K562 (cell line): Measurements from ENCODE around the gene SPDYE4. TPM values are rescaled to one million over a fixed set of nuclear protein-coding genes. Genes with fewer than 3 reads are reported as not detected.

Source experiments
- ATAC-seq: fragments of 200-7000 bp; cut with Tn5 transposase; 3 replicates; pipeline ENCODE4 v1.9.1; 2020; ENCODE audit warnings: moderate library complexity
- BruUV-seq: library from RNA; stranded (reverse); fragments of 400-500 nt; replicated peaks from 2 replicates; lab custom pipeline; 2021; lab: Mats Ljungman, UMichigan
- CTCF ChIA-PET: fragments of 300-600 bp; formaldehyde crosslinking; extraction: SDS; loops from one replicate; lab custom pipeline; 2021; ENCODE audit warnings: low intra/inter-chr PET ratio; lab: Yijun Ruan, JAX
- POLR2A ChIA-PET: fragments of 300-600, 350-650 bp; sonication (Branson Sonifier 250); formaldehyde crosslinking; extraction: SDS; loops from one replicate; lab custom pipeline; 2021; ENCODE audit warnings: antibody characterized with exemption, inconsistent platforms; lab: Yijun Ruan, JAX
- DNase-seq, 4 experiments: peaks; one replicate each; pipeline versions ENCODE4 v3.0.0 to v3.0.0-alpha.2; 2011 to 2018; ENCODE audit warnings: low spot score in 3 of 4, mixed read lengths in 3 of 4; ENCODE audit errors: extremely low read depth in 1 of 4
- FAIRE-seq: peaks from 2 replicates; lab custom pipeline; 2011; peaks lifted over from hg19 to GRCh38; lab: Jason Lieb, UNC
- H2AFZ ChIP-seq: 2 replicates; pipeline ENCODE4 v1.6.0; 2011; ENCODE audit warnings: low read depth, low read length, control low read depth, inconsistent platforms
- H3K27ac ChIP-seq: fragments of 200-600 bp; 3 replicates; pipeline ENCODE4 v1.8.0; 2011; ENCODE audit warnings: low read depth, mild to moderate bottlenecking, control low read depth, inconsistent platforms, low read length, moderate library complexity, mixed read lengths; ENCODE audit errors: extremely low read depth
- H3K27me3 ChIP-seq, 2 experiments: fragments of 300-600 bp in 1 of 2; 2 replicates in 1 of 2; 3 replicates in 1 of 2; pipeline versions ENCODE4 v1.6.0 to v1.8.0; 2011; ENCODE audit warnings: inconsistent platforms in 2 of 2, low read length in 2 of 2, mild to moderate bottlenecking in 1 of 2, mixed read lengths in 1 of 2, moderate library complexity in 1 of 2; ENCODE audit not compliant: control insufficient read depth in 2 of 2, insufficient read depth in 2 of 2
- H3K36me3 ChIP-seq: fragments of 300-600 bp; 3 replicates; pipeline ENCODE4 v1.8.0; 2011; ENCODE audit warnings: mild to moderate bottlenecking, low read length, inconsistent platforms; ENCODE audit not compliant: control insufficient read depth, insufficient read depth
- H3K4me1 ChIP-seq, 2 experiments: fragments of 200-600 bp in 1 of 2; replicated peaks in 1 of 2; 2 replicates in 1 of 2; 3 replicates in 1 of 2; pipeline versions ENCODE4 v1.5.1 to v1.8.0; 2011; ENCODE audit warnings: inconsistent platforms in 2 of 2, low read length in 2 of 2, mild to moderate bottlenecking in 1 of 2, mixed read lengths in 1 of 2, moderate library complexity in 1 of 2; ENCODE audit not compliant: control insufficient read depth in 2 of 2, insufficient read depth in 2 of 2
- H3K4me2 ChIP-seq: 2 replicates; pipeline ENCODE4 v1.6.1; 2011; ENCODE audit warnings: low read length, control low read depth, inconsistent platforms, mixed read lengths; ENCODE audit not compliant: insufficient read depth
- H3K4me3 ChIP-seq: fragments of 200-600 bp; sonication (generic), shearing (Covaris generic); 2 replicates; pipeline ENCODE4 v1.5.1; 2016; ENCODE audit warnings: control low read depth, inconsistent platforms
- H3K79me2 ChIP-seq: fragments of 200-600 bp; 3 replicates; pipeline ENCODE4 v1.8.0; 2011; ENCODE audit warnings: low read length, inconsistent platforms; ENCODE audit not compliant: control insufficient read depth, insufficient read depth
- H3K9ac ChIP-seq, 2 experiments: 2 replicates each; pipeline versions ENCODE4 v1.6.0 to v1.6.1; 2011; ENCODE audit warnings: low read depth in 2 of 2, low read length in 2 of 2, control low read depth in 1 of 2, inconsistent platforms in 1 of 2, mild to moderate bottlenecking in 1 of 2, mixed read lengths in 1 of 2; ENCODE audit not compliant: insufficient read depth in 1 of 2
- H3K9me1 ChIP-seq: one replicate; pipeline ENCODE4 v1.6.0; 2011; ENCODE audit warnings: inconsistent platforms, mild to moderate bottlenecking, low read length, moderate library complexity; ENCODE audit not compliant: control insufficient read depth, insufficient read depth
- H3K9me3 ChIP-seq: replicated peaks from 2 replicates; pipeline ENCODE4 v1.5.1; 2011; ENCODE audit warnings: low read depth, low read length, inconsistent platforms; ENCODE audit not compliant: control insufficient read depth, insufficient read depth
- H4K20me1 ChIP-seq: replicated peaks from 2 replicates; pipeline ENCODE4 v1.6.1; 2011; ENCODE audit warnings: low read length, inconsistent platforms, mixed read lengths; ENCODE audit not compliant: control insufficient read depth, insufficient read depth
- GTF2A2 ChIP-seq: IDR thresholded peaks from 2 replicates; pipeline ENCODE4 v1.6.1; 2016; ENCODE audit warnings: mild to moderate bottlenecking, missing genetic modification characterization, missing compliant biosample characterization
- HNRNPL ChIP-seq: fragments of 200-400 bp; formaldehyde crosslinking; IDR thresholded peaks from 2 replicates; pipeline ENCODE4 v1.6.1; 2017; ENCODE audit warnings: low read depth, mild to moderate bottlenecking, low read length
- TARDBP ChIP-seq: fragments of 450-650 bp; IDR thresholded peaks from 2 replicates; pipeline ENCODE4 v1.6.1; 2016
- U2AF2 ChIP-seq: fragments of 200-400 bp; formaldehyde crosslinking; optimal IDR thresholded peaks from 2 replicates; pipeline ENCODE3; 2017; ENCODE audit warnings: low read depth, mild to moderate bottlenecking, low read length
- USF1 ChIP-seq: sonication (generic); formaldehyde crosslinking; IDR thresholded peaks from 2 replicates; pipeline ENCODE4 v1.9.0; 2022; ENCODE audit warnings: mild to moderate bottlenecking, missing genetic modification reagents
- ZKSCAN3 ChIP-seq: fragments of 250-450 bp; sonication (Bioruptor Pico); IDR thresholded peaks from 2 replicates; pipeline ENCODE4 v1.4.0; 2020
- ZNF217 ChIP-seq: sonication (generic); formaldehyde crosslinking; IDR thresholded peaks from 2 replicates; pipeline ENCODE4 v1.8.0; 2022; ENCODE audit warnings: mild to moderate bottlenecking, missing genetic modification reagents
- WGBS: fragments of 100-300 bp; shearing (Covaris generic); methylation state at CpG from one replicate; pipeline ENCODE4 v1.1.6; 2016; ENCODE audit warnings: low coverage, mixed read lengths; ENCODE audit not compliant: insufficient coverage; ENCODE audit errors: missing lambda C conversion rate; 5-methylcytosine and 5-hydroxymethylcytosine counted together
- in situ Hi-C: fragments of 300-500 bp; cut with MboI; formaldehyde crosslinking; loops from 4 replicates; pipeline ENCODE4 v1.15.0; 2018; ENCODE audit warnings: inconsistent platforms, mixed read lengths
- intact Hi-C: fragments of 100-400 bp; cut with micrococcal nuclease; formaldehyde crosslinking; loops from 2 replicates; pipeline ENCODE4 v1.14.2; 2022
- polyA plus RNA-seq, 8 experiments: library from polyadenylated mRNA; depleted of rRNA in 4 of 8; stranded (reverse) in 5 of 8; unstranded in 3 of 8; fragments of >200 nt; fragmentation: Nextera tagmentation in 2 of 8; fragmentation: Illumina TruSeq in 1 of 8; extraction: Ambion mirVana in 2 of 8; extraction: Trizol in 1 of 8; gene quantifications; 2 replicates each; pipeline versions ENCODE4 v1.2.1 to v1.2.3, GENCODE V29; 2011 to 2014; ENCODE audit warnings: inconsistent platforms in 1 of 8, missing spikeins in 1 of 8
- total RNA-seq, 7 experiments: library from RNA; depleted of rRNA in 6 of 7; stranded (reverse); fragments of >200 nt in 6 of 7; fragmentation: Illumina TruSeq in 2 of 7; extraction: Trizol in 2 of 7; gene quantifications; 2 replicates each; pipeline versions ENCODE4 v1.2.1 to v1.2.3, GENCODE V29; 2011 to 2021; ENCODE audit warnings: low replicate concordance in 1 of 7
- TF ChIP-seq, protein P1 (sequence below), 3 experiments: fragments of 200-800 bp in 1 of 3; fragments of 250-450 bp in 1 of 3; fragments of 450-650 bp in 1 of 3; sonication (Bioruptor Pico) in 1 of 3; sonication (Bioruptor generic) in 1 of 3; formaldehyde crosslinking in 1 of 3; IDR thresholded peaks; 2 replicates each; pipeline versions ENCODE4 v1.6.1 to v1.8.0; 2016 to 2022; ENCODE audit warnings: mild to moderate bottlenecking in 2 of 3, missing genetic modification characterization in 2 of 3, missing compliant biosample characterization in 1 of 3, moderate library complexity in 1 of 3
- TF ChIP-seq, protein P2 (sequence below), 2 experiments: IDR thresholded peaks in 1 of 2; conservative IDR thresholded peaks in 1 of 2; 2 replicates each; pipeline ENCODE4 v1.6.1; 2016; ENCODE audit warnings: low read depth in 2 of 2, mild to moderate bottlenecking in 1 of 2, missing compliant biosample characterization in 1 of 2, missing genetic modification characterization in 1 of 2, moderate library complexity in 1 of 2
- TF ChIP-seq, protein P3 (sequence below): sonication (generic); formaldehyde crosslinking; IDR thresholded peaks from 2 replicates; pipeline ENCODE4 v1.8.1; 2023; ENCODE audit warnings: mild to moderate bottlenecking, missing genetic modification reagents, moderate library complexity

SPDYE4 gene
- total and polyA plus RNA-seq, 9 of the 15 experiments (the other 6 are each of a cell fraction or from before 2014, with no cell fraction given): not detected

- TF ChIP-seq, protein P1, sequence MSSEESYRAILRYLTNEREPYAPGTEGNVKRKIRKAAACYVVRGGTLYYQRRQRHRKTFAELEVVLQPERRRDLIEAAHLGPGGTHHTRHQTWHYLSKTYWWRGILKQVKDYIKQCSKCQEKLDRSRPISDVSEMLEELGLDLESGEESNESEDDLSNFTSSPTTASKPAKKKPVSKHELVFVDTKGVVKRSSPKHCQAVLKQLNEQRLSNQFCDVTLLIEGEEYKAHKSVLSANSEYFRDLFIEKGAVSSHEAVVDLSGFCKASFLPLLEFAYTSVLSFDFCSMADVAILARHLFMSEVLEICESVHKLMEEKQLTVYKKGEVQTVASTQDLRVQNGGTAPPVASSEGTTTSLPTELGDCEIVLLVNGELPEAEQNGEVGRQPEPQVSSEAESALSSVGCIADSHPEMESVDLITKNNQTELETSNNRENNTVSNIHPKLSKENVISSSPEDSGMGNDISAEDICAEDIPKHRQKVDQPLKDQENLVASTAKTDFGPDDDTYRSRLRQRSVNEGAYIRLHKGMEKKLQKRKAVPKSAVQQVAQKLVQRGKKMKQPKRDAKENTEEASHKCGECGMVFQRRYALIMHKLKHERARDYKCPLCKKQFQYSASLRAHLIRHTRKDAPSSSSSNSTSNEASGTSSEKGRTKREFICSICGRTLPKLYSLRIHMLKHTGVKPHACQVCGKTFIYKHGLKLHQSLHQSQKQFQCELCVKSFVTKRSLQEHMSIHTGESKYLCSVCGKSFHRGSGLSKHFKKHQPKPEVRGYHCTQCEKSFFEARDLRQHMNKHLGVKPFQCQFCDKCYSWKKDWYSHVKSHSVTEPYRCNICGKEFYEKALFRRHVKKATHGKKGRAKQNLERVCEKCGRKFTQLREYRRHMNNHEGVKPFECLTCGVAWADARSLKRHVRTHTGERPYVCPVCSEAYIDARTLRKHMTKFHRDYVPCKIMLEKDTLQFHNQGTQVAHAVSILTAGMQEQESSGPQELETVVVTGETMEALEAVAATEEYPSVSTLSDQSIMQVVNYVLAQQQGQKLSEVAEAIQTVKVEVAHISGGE (CRISPR knock-in tag; IDR thresholded peaks at IDR 0.05): no peak
- no peak for TF ChIP-seq ZKSCAN3
- TF ChIP-seq TARDBP: no peak
- no peak for TF ChIP-seq ZNF217 (CRISPR knock-in tag)
Measured at GRCh38 chr17:8728251-8728938, 30.0 kb downstream of the SPDYE4 start (continued).

GRCh38 chr17:8726941-8727555, 31.3 kb downstream of the SPDYE4 start:
- Histone ChIP-seq H3K4me3 (no peak overlapping the region), H4K20me1 (no peaks in the 10 kb centered on the region), H3K9ac (no peak overlapping the region), H3K4me2 (no peak overlapping the region), H3K9me3 (no peaks in the 10 kb centered on the region), H3K79me2 (no peaks in the 10 kb centered on the region), H3K4me1 (no peaks in the 10 kb centered on the region), H2AFZ (no peak overlapping the region), H3K27me3 (peaks cover 2 to 30% of the 10 kb centered on the region in 2 experiments; a peak in 3 of 5 replicates), H3K9me1 (no peaks in the 10 kb centered on the region), H3K27ac (no peak overlapping the region), H3K36me3 (no peaks in the 10 kb centered on the region)
- POLR2A ChIA-PET: interaction anchor here (0.6 kb wide), 2 partner anchors 10 to 18 kb away, joined by 3 to 4 read pairs; no protein-coding TSS in a partner anchor
- in situ Hi-C loops: no loop called here
- no peak for DNase-seq
- 26% methylated on average over 16 of the region's 17 CpGs for WGBS
- no TSS peak for BruUV-seq
- CTCF ChIA-PET: no interaction called here
- intact Hi-C loops: no loop called here
- no peak for FAIRE-seq
- ATAC-seq: no peak
- TF ChIP-seq ZNF217 (CRISPR knock-in tag): no peak
- no peak for TF ChIP-seq U2AF2
- TF ChIP-seq GTF2A2 (tag): no peak
- TF ChIP-seq, protein P2, sequence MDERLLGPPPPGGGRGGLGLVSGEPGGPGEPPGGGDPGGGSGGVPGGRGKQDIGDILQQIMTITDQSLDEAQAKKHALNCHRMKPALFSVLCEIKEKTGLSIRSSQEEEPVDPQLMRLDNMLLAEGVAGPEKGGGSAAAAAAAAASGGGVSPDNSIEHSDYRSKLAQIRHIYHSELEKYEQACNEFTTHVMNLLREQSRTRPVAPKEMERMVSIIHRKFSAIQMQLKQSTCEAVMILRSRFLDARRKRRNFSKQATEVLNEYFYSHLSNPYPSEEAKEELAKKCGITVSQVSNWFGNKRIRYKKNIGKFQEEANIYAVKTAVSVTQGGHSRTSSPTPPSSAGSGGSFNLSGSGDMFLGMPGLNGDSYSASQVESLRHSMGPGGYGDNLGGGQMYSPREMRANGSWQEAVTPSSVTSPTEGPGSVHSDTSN (CRISPR knock-in tag; IDR thresholded peaks at IDR 0.05; ENCODE audit: low read depth): no peak
- TF ChIP-seq, protein P2 (tag; conservative IDR thresholded peaks at IDR 0.05; ENCODE audit: low read depth): no peak
- no peak for TF ChIP-seq USF1 (CRISPR knock-in tag)
- TF ChIP-seq, protein P3, sequence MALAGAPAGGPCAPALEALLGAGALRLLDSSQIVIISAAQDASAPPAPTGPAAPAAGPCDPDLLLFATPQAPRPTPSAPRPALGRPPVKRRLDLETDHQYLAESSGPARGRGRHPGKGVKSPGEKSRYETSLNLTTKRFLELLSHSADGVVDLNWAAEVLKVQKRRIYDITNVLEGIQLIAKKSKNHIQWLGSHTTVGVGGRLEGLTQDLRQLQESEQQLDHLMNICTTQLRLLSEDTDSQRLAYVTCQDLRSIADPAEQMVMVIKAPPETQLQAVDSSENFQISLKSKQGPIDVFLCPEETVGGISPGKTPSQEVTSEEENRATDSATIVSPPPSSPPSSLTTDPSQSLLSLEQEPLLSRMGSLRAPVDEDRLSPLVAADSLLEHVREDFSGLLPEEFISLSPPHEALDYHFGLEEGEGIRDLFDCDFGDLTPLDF: no peak
- no peak for TF ChIP-seq HNRNPL
